ENCODE data around the gene L2HGDH. TPM values are rescaled to one million over a fixed set of nuclear protein-coding genes. Genes with fewer than 3 reads are reported as not detected.

The L2HGDH gene
- total RNA-seq, 1 experiment from 2014 or later: 22.6 TPM

GRCh38 chr14:50344116-50344775 is 32.2 kb upstream of the L2HGDH start:
- no peaks in the 10 kb centered on the region for H3K79me2 ChIP-seq (ENCODE audit: insufficient read depth, low read length)
- no peaks in the 10 kb centered on the region for H4K20me1 ChIP-seq (ENCODE audit: control insufficient read depth, insufficient read depth, insufficient read length)
- H3K14ac ChIP-seq (ENCODE audit: insufficient read depth, low read length): no peak overlapping the region
- no peak overlapping the region for H3K27ac Mint-ChIP-seq
- no peak overlapping the region for H3K23ac ChIP-seq (ENCODE audit: insufficient read length, low read depth, low read length)
- H3K36me3 Mint-ChIP-seq (ENCODE audit: insufficient read depth in 1 of 3, low read depth in 3 of 3): no peaks in the 10 kb centered on the region
- H2BK5ac ChIP-seq (ENCODE audit: insufficient read length, low read length): no peak overlapping the region
- H4K5ac ChIP-seq (ENCODE audit: insufficient read length, low read depth, low read length): no peak overlapping the region
- no peak overlapping the region for H3K4ac ChIP-seq (ENCODE audit: low read depth, low read length)
- no peak overlapping the region for H2BK15ac ChIP-seq (ENCODE audit: low read depth, low read length)
- no peak overlapping the region for H2BK12ac ChIP-seq (ENCODE audit: insufficient read length, low read depth, low read length)
- H2BK120ac ChIP-seq (ENCODE audit: low read depth, low read length, poor library complexity, severe bottlenecking): no peak overlapping the region
- no peak overlapping the region for H2AK5ac ChIP-seq (ENCODE audit: insufficient read length, low read length)
- H2BK20ac ChIP-seq (ENCODE audit: low read depth, low read length, poor library complexity, severe bottlenecking): no peak overlapping the region
- H4K91ac ChIP-seq (ENCODE audit: insufficient read length, low read depth, low read length): no peak overlapping the region
- H3K27me3 Mint-ChIP-seq (ENCODE audit: low read depth): no peaks in the 10 kb centered on the region; the same call in 1 of the 2 replicates
- no peak overlapping the region for H3K56ac ChIP-seq (ENCODE audit: insufficient read length, low read depth, low read length)
- TF ChIP-seq CTCF (conservative IDR thresholded peaks at IDR 0.05): no peak
- H3K4me1 Mint-ChIP-seq: peaks cover 13 to 29% of the 10 kb centered on the region in 2 experiments
- H3K4me1 ChIP-seq (ENCODE audit: insufficient read depth, low read length): no peaks in the 10 kb centered on the region
- H3K79me1 ChIP-seq (ENCODE audit: insufficient read depth, low read depth, low read length, poor library complexity, severe bottlenecking): no peaks in the 10 kb centered on the region
- H3K27ac ChIP-seq (ENCODE audit: insufficient read length, low read depth, low read length): no peak overlapping the region
- no peaks in the 10 kb centered on the region for H3K23me2 ChIP-seq (ENCODE audit: insufficient read length, low read depth, low read length, poor library complexity, severe bottlenecking)
- no peak overlapping the region for H3K18ac ChIP-seq (ENCODE audit: insufficient read length, low read depth, low read length)
- no peak overlapping the region for H3K4me3 Mint-ChIP-seq
- DNase-seq: no peak
- no peaks in the 10 kb centered on the region for H3K27me3 ChIP-seq (ENCODE audit: insufficient read depth, low read length)
- WGBS (ENCODE audit: extremely low coverage, insufficient read length, low lambda C conversion rate): no CpG with 5 or more reads among the region's 7 CpGs
- no peaks in the 10 kb centered on the region for H3K9me3 Mint-ChIP-seq
- no peak overlapping the region for H3K9ac ChIP-seq (ENCODE audit: extremely low read depth, insufficient read length, low read length)
- H3K4me2 ChIP-seq (ENCODE audit: insufficient read depth, insufficient read length, low read length): no peak overlapping the region
- no peak overlapping the region for H4K8ac ChIP-seq (replicated peaks; ENCODE audit: insufficient read length, low read depth, low read length)
- no peaks in the 10 kb centered on the region for H3K9me3 ChIP-seq (ENCODE audit: control insufficient read depth, low read depth, low read length)
- H2AFZ ChIP-seq (ENCODE audit: low read length): no peak overlapping the region
- no peak overlapping the region for H3T11ph ChIP-seq (ENCODE audit: low read length)

Measured in H9 (cell line).